ENCODE measurements around the gene FNBP1.

- no peak for TF ChIP-seq CTCF (IDR thresholded peaks at IDR 0.05)
- TF ChIP-seq POLR2A (IDR thresholded peaks at IDR 0.05), result no peak
These were observed 18.4 kb downstream of the FNBP1 start for GRCh38 chr9:130024597-130024994.

Measured in vagina (tissue), 2 donors.